Activated CD8-positive, alpha-beta T cell treated with anti-CD3 and anti-CD28 coated beads for 36 hours (primary cell): ENCODE data around the gene TAF7L. TPM values are rescaled to one million over a fixed set of nuclear protein-coding genes. Genes with fewer than 3 reads are reported as not detected.

Experiments
- ATAC-seq: fragments of 200-7000 bp; cut with Tn5 transposase; one replicate; pipeline ENCODE4 v1.10.0; 2021; ENCODE audit warnings: mild to moderate bottlenecking, moderate library complexity
- CTCF ChIA-PET: fragments of 350-600 bp; sonication (Branson Sonifier 250); formaldehyde crosslinking; loops from one replicate; lab custom pipeline; 2021; ENCODE audit warnings: antibody characterized with exemption; lab: Charles Lee
- POLR2A ChIA-PET: fragments of 350-600 bp; sonication (Branson Sonifier 250); formaldehyde crosslinking; loops from one replicate; lab custom pipeline; 2021; ENCODE audit warnings: antibody characterized with exemption; lab: Charles Lee
- DNase-seq: peaks from one replicate; pipeline ENCODE4 v3.0.0-alpha.2; 2020
- H3K27ac Mint-ChIP-seq: one replicate; pipeline ENCODE4 v1.8.0; 2021; ENCODE audit warnings: mild to moderate bottlenecking, mixed read lengths
- H3K27me3 Mint-ChIP-seq: one replicate; pipeline ENCODE4 v1.8.0; 2021; ENCODE audit warnings: mixed read lengths
- H3K36me3 Mint-ChIP-seq: one replicate; pipeline ENCODE4 v1.8.0; 2021; ENCODE audit warnings: low read depth, mixed read lengths
- H3K4me1 Mint-ChIP-seq: one replicate; pipeline ENCODE4 v1.8.0; 2021; ENCODE audit warnings: low read depth, mixed read lengths
- H3K4me3 Mint-ChIP-seq: one replicate; pipeline ENCODE4 v1.8.0; 2021; ENCODE audit warnings: mild to moderate bottlenecking, moderate library complexity, mixed read lengths
- H3K9me3 Mint-ChIP-seq: one replicate; pipeline ENCODE4 v1.8.0; 2021; ENCODE audit warnings: mixed read lengths
- intact Hi-C: fragments of 100-400 bp; cut with micrococcal nuclease; formaldehyde crosslinking; loops from one replicate; pipeline ENCODE4 v1.10.0; 2022
- total RNA-seq, 2 experiments: library from RNA; stranded (reverse); gene quantifications; one replicate each; pipeline ENCODE4 v1.2.3, GENCODE V29; 2021
- TF ChIP-seq, protein P1 (sequence below): fragments of 200-600 bp; IDR thresholded peaks from one replicate; pipeline ENCODE4 v1.8.0; 2022; ENCODE audit warnings: antibody characterized with exemption, mild to moderate bottlenecking

Gene TAF7L
- total RNA-seq, 2 experiments from 2014 or later, result not detected

DNA sequence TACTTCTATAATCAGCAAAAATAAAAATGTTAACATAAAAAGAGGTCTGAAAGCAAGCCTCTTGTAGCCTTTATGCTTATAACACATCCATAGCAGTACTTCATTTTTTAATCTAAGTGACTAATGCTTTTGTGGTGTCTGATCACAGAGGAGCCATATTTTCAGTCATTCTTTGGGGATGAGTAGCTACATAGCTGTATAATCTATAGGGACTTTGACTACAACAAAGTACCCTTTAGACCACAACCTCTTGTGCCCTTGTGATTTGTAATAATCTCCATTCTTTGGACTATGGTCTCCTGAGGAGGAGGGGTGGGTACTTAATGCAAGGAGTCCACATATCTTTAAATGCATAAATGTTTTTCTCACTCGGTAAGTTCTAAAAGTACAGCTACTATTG, 62.0 kb downstream of the TAF7L start:
- DNase-seq (no peak), ATAC-seq (no peak)
- no peaks in the 10 kb centered on the region for H3K36me3 Mint-ChIP-seq
- no peaks in the 10 kb centered on the region for H3K9me3 Mint-ChIP-seq
- TF ChIP-seq, protein P1, sequence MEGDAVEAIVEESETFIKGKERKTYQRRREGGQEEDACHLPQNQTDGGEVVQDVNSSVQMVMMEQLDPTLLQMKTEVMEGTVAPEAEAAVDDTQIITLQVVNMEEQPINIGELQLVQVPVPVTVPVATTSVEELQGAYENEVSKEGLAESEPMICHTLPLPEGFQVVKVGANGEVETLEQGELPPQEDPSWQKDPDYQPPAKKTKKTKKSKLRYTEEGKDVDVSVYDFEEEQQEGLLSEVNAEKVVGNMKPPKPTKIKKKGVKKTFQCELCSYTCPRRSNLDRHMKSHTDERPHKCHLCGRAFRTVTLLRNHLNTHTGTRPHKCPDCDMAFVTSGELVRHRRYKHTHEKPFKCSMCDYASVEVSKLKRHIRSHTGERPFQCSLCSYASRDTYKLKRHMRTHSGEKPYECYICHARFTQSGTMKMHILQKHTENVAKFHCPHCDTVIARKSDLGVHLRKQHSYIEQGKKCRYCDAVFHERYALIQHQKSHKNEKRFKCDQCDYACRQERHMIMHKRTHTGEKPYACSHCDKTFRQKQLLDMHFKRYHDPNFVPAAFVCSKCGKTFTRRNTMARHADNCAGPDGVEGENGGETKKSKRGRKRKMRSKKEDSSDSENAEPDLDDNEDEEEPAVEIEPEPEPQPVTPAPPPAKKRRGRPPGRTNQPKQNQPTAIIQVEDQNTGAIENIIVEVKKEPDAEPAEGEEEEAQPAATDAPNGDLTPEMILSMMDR, result no peak
- POLR2A ChIA-PET, result no interaction called here
- no peak overlapping the region for H3K27ac Mint-ChIP-seq
- intact Hi-C loops, result no loop called here
- no peaks in the 10 kb centered on the region for H3K27me3 Mint-ChIP-seq
- no peaks in the 10 kb centered on the region for H3K4me1 Mint-ChIP-seq
- CTCF ChIA-PET, result no interaction called here
- no peak overlapping the region for H3K4me3 Mint-ChIP-seq

DNA sequence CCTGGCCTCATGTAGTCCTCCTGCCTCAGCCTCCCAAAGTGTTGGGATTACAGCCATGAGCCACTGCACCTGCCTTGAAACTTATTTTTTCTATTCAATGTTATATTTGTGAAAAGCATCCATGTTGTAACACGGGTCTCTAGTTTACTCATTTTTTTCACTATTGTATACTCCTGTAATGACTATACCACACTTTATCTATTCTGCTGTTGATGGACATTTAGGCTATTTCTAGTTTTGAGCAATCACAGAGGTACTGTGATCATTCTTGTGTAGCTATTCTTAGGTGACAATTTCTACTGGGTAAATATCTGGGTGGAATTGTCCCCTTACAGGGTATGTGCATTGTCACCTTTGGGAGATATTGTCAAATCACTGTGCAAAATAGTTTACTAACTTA, 67.9 kb downstream of the TAF7L start:
- CTCF ChIA-PET, result no interaction called here
- Mint-ChIP-seq H3K27ac (no peak overlapping the region), H3K9me3 (no peaks in the 10 kb centered on the region), H3K27me3 (no peaks in the 10 kb centered on the region), H3K4me1 (peaks cover 5% of the 10 kb centered on the region), H3K36me3 (no peaks in the 10 kb centered on the region), H3K4me3 (no peak overlapping the region)
- ATAC-seq (no peak), DNase-seq (no peak)
- intact Hi-C loops, result no loop called here
- POLR2A ChIA-PET, result no interaction called here
- TF ChIP-seq, protein P1, result no peak

DNA sequence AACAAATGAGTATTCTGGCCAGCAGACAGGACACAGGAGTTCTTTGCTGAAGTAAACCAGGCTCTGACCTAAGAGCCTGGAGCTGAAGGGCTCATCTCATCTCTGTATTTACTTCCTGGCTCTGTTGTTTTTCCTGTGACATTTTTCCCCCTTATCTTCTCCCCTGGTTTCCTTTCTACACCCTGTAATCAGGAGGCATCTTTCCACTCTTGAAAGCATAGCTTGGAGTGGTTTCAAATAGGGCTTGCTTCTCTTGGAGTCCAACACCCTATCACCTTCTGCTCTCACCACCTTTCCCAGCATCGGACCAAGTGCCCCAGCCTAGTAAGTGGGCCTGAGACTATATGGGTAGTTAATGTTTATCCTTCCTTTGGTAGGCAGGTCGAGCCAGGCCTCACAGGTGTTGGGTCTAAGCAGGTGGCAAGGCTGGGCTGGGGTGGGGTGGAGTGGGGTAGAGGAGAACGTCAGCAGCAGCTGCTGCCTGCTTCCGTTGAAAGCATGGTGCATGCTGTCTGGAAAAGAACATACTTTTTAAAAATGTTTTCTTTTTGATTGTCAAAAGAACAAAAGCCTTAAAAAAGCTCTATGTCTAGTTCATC, 70.4 kb downstream of the TAF7L start:
- Mint-ChIP-seq H3K27ac (no peak overlapping the region), H3K4me1 (peaks cover 5% of the 10 kb centered on the region), H3K4me3 (no peak overlapping the region), H3K36me3 (no peaks in the 10 kb centered on the region), H3K9me3 (no peaks in the 10 kb centered on the region), H3K27me3 (no peaks in the 10 kb centered on the region)
- no peak for ATAC-seq
- intact Hi-C loops, result no loop called here
- TF ChIP-seq, protein P1, result no peak
- ChIA-PET CTCF (no interaction called here), POLR2A (interaction anchor here (0.6 kb wide), 1 partner anchor 126 kb away, joined by 3 read pairs; no protein-coding TSS in a partner anchor)
- no peak for DNase-seq

DNA sequence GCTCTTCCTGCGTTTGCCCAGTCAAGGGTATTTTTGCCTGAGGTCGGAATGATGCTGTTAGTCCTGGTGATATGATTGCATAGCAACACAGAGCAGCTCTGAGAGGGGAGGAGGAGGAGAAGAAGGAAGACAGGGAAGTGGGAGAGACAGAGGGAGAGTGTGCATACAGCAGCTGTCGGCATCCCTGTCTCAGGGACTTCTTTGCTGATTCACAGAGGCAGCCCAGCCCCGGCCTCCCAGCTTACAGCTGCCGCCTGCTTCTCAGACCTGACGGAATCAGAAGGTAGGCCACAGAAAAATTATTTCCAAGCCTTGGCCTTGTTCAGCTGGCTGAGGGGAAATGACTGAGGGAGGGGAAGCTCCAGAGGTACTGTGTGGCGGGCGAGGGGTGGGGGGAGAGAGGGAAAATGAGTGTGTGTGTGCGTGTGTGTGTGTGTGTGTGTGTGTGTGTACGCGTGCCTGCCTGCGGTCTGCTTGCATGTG, 71.2 kb downstream of the TAF7L start:
- no peaks in the 10 kb centered on the region for H3K9me3 Mint-ChIP-seq
- DNase-seq (peak; percentile 3), ATAC-seq (no peak)
- no peaks in the 10 kb centered on the region for H3K27me3 Mint-ChIP-seq
- H3K36me3 Mint-ChIP-seq, result no peaks in the 10 kb centered on the region
- ChIA-PET POLR2A (no interaction called here), CTCF (no interaction called here)
- H3K4me3 Mint-ChIP-seq, result no peak overlapping the region
- H3K27ac Mint-ChIP-seq, result no peak overlapping the region
- intact Hi-C loops, result no loop called here
- peaks cover 5% of the 10 kb centered on the region for H3K4me1 Mint-ChIP-seq
- TF ChIP-seq, protein P1, result no peak

DNA sequence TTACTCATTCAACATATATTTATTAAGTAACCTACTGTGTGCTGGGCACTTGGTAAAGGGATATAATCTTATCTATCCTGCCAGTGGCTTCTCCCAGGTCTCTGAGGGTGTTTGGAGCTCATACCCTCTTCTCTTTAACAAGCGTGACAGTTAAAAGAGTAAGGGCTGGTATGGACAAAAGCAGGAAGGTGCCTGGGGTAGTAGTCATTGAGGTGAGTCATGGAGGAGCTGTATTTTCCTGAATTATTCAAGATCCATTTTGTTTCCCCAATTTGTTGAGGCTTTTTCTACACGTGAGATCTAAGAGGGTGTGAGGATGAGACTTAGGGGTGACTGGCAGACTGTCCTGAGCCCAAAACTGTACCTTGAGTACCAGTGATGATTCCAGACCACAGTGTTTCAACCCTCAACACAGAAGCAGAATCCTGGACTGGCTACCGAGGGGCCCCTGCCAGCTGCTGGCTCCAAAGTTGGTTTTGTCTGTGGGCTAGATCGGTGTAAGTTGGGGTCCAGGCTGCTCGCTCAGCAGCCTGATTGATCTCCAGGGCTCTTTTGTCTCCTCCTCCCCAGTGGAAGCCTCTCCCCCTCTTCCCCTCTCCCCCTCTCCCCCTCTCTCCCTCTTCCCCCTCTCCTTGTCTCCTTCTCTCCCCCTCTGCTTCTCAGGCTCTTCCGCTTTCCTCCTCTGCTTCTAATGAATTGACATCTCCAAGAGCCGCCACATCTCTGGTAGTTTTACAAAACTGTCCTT, 71.8 kb downstream of the TAF7L start, which contains the start of gene DRP2:
Gene DRP2, plus strand, starts transcription at position 671 of the 748 bp plus-strand sequence. CDS start 11,862 bp downstream, outside the sequence.
- ChIA-PET POLR2A (no interaction called here), CTCF (no interaction called here)
- no peak within 1 kb of the TSS for H3K27ac Mint-ChIP-seq
- DNase-seq (no peak), ATAC-seq (no peak)
- no peak within 1 kb of the TSS for H3K4me3 Mint-ChIP-seq
- H3K27me3 Mint-ChIP-seq, result no peaks in the 10 kb centered on the region
- no peaks in the 10 kb centered on the region for H3K36me3 Mint-ChIP-seq
- intact Hi-C loops, result no loop called here
- no peaks in the 10 kb centered on the region for H3K9me3 Mint-ChIP-seq
- H3K4me1 Mint-ChIP-seq, result peaks cover 5% of the 10 kb centered on the region
- TF ChIP-seq, protein P1, result no peak
